Measurements from ENCODE around the gene KRTAP3-2. TPM values are rescaled to one million over a fixed set of nuclear protein-coding genes. Genes with fewer than 3 reads are reported as not detected.
"Not testable (repeated sequence)": the region's sequence is repeated elsewhere in the genome, so short reads cannot be mapped to it uniquely, and the experiment has no call there.

Gene KRTAP3-2
- total RNA-seq, 2 experiments from 2014 or later: not detected

GRCh38 chr17:41042953-41043352 is 43.2 kb upstream of the KRTAP3-2 start:
- H3K4me1 Mint-ChIP-seq (ENCODE audit: low read depth): no peaks in the 10 kb centered on the region
- POLR2A ChIA-PET: no interaction called here
- Histone ChIP-seq H3K27me3 (ENCODE audit: control insufficient read depth in 1 of 2, insufficient read depth in 2 of 2, low read length in 2 of 2) (peaks cover 4 to 5% of the 10 kb centered on the region in 2 experiments), H3K4me3 (ENCODE audit: low read length) (no peak overlapping the region), H3K36me3 (ENCODE audit: insufficient read depth, low read length) (no peaks in the 10 kb centered on the region), H3K4me1 (ENCODE audit: insufficient read depth, low read length) (no peaks in the 10 kb centered on the region), H3K9me3 (ENCODE audit: control insufficient read depth in 1 of 2, insufficient read depth in 1 of 2, low read length in 2 of 2) (peaks cover 0 to 5% of the 10 kb centered on the region in 2 experiments), H3K27ac (ENCODE audit: low read depth in 1 of 2, low read length in 2 of 2) (no peak overlapping the region)
- H3K27ac Mint-ChIP-seq: no peak overlapping the region
- H3K36me3 Mint-ChIP-seq (ENCODE audit: low read depth): no peaks in the 10 kb centered on the region
- CTCF ChIA-PET: no interaction called here
- ATAC-seq (ENCODE audit: poor library complexity) (no peak), DNase-seq (no peak)
- intact Hi-C loops (cut with DNase I, micrococcal nuclease): no loop called here
- peaks cover 26% of the 10 kb centered on the region for H3K27me3 Mint-ChIP-seq
- H3K4me3 Mint-ChIP-seq: no peak overlapping the region
- peaks cover 5% of the 10 kb centered on the region for H3K9me3 Mint-ChIP-seq
- TF ChIP-seq CTCF (IDR thresholded peaks at IDR 0.05): no peak

- CTCF ChIA-PET; H3K9me3 Mint-ChIP-seq; H3K27ac ChIP-seq (ENCODE audit: low read depth in 1 of 2, low read length in 2 of 2); H3K36me3 Mint-ChIP-seq (ENCODE audit: low read depth); H3K36me3 ChIP-seq (ENCODE audit: insufficient read depth, low read length); H3K4me3 Mint-ChIP-seq; H3K27ac Mint-ChIP-seq; H3K9me3 ChIP-seq (ENCODE audit: control insufficient read depth in 1 of 2, insufficient read depth in 1 of 2, low read length in 2 of 2); intact Hi-C loops (cut with DNase I, micrococcal nuclease); H3K4me1 ChIP-seq (ENCODE audit: insufficient read depth, low read length); H3K4me3 ChIP-seq (ENCODE audit: low read length); DNase-seq; H3K27me3 ChIP-seq (ENCODE audit: control insufficient read depth in 1 of 2, insufficient read depth in 2 of 2, low read length in 2 of 2); POLR2A ChIA-PET; H3K4me1 Mint-ChIP-seq (ENCODE audit: low read depth); ATAC-seq (ENCODE audit: poor library complexity): not testable (repeated sequence)
- peaks cover 12% of the 10 kb centered on the region for H3K27me3 Mint-ChIP-seq
Observed at GRCh38 chr17:41040783-41041571, 41.3 kb upstream of the KRTAP3-2 start, which contains the start of gene KRTAP1-1. KRTAP1-1 (minus strand) TSS chr17:41041450; CDS start chr17:41041397, 53 bp downstream.

GRCh38 chr17:41037853-41038350 is 38.2 kb upstream of the KRTAP3-2 start:
- H3K4me3 ChIP-seq (ENCODE audit: low read length): no peak overlapping the region
- Mint-ChIP-seq H3K27ac (no peak overlapping the region), H3K9me3 (no peaks in the 10 kb centered on the region), H3K4me3 (no peak overlapping the region), H3K4me1 (ENCODE audit: low read depth) (no peaks in the 10 kb centered on the region), H3K36me3 (ENCODE audit: low read depth) (no peaks in the 10 kb centered on the region), H3K27me3 (peaks cover 4% of the 10 kb centered on the region)
- ChIA-PET POLR2A (no interaction called here), CTCF (interaction anchor here (0.6 kb wide), 1 partner anchor 266 kb away, joined by 3 read pairs; no protein-coding TSS in a partner anchor)
- no peaks in the 10 kb centered on the region for H3K36me3 ChIP-seq (ENCODE audit: insufficient read depth, low read length)
- TF ChIP-seq CTCF (IDR thresholded peaks at IDR 0.05): no peak
- no peaks in the 10 kb centered on the region for H3K4me1 ChIP-seq (ENCODE audit: insufficient read depth, low read length)
- ATAC-seq (ENCODE audit: poor library complexity): no peak
- no peak overlapping the region for H3K27ac ChIP-seq (ENCODE audit: low read depth in 1 of 2, low read length in 2 of 2)
- DNase-seq: no peak
- intact Hi-C loops (cut with DNase I, micrococcal nuclease): no loop called here
- peaks cover 0 to 2% of the 10 kb centered on the region in 2 experiments for H3K9me3 ChIP-seq (ENCODE audit: control insufficient read depth in 1 of 2, insufficient read depth in 1 of 2, low read length in 2 of 2)
- no peaks in the 10 kb centered on the region for H3K27me3 ChIP-seq (ENCODE audit: control insufficient read depth in 1 of 2, insufficient read depth in 2 of 2, low read length in 2 of 2)

- H3K4me3 ChIP-seq (ENCODE audit: low read length); DNase-seq; H3K4me3 Mint-ChIP-seq; CTCF ChIA-PET; H3K27me3 ChIP-seq (ENCODE audit: control insufficient read depth in 1 of 2, insufficient read depth in 2 of 2, low read length in 2 of 2); H3K27ac ChIP-seq (ENCODE audit: low read depth in 1 of 2, low read length in 2 of 2); H3K36me3 Mint-ChIP-seq (ENCODE audit: low read depth); H3K9me3 Mint-ChIP-seq; H3K27ac Mint-ChIP-seq; H3K36me3 ChIP-seq (ENCODE audit: insufficient read depth, low read length); ATAC-seq (ENCODE audit: poor library complexity); H3K4me1 ChIP-seq (ENCODE audit: insufficient read depth, low read length); intact Hi-C loops (cut with DNase I, micrococcal nuclease); H3K9me3 ChIP-seq (ENCODE audit: control insufficient read depth in 1 of 2, insufficient read depth in 1 of 2, low read length in 2 of 2); H3K4me1 Mint-ChIP-seq (ENCODE audit: low read depth); POLR2A ChIA-PET: not testable (repeated sequence)
- peaks cover 30% of the 10 kb centered on the region for H3K27me3 Mint-ChIP-seq
Observed at GRCh38 chr17:41034346-41034935, 34.7 kb upstream of the KRTAP3-2 start, which contains the start of gene KRTAP1-3. KRTAP1-3 (minus strand) TSS chr17:41034874; CDS start chr17:41034821, 53 bp downstream.
